GM12878 (cell line): ENCODE measurements around the gene NLRC5.

Experiments
- ATF2 ChIP-seq: IDR thresholded peaks from 2 replicates; pipeline ENCODE4 v1.6.1; 2012; ENCODE audit warnings: low read length, inconsistent platforms
- CHD2 ChIP-seq: IDR thresholded peaks from 2 replicates; pipeline ENCODE4 v1.6.1; 2011; ENCODE audit warnings: low read depth, low read length, improper control_type of control experiment, borderline replicate concordance
- CREB1 ChIP-seq: IDR thresholded peaks from 2 replicates; pipeline ENCODE4 v1.6.1; 2012; ENCODE audit warnings: low read depth, mild to moderate bottlenecking, inconsistent platforms
- GATAD2B ChIP-seq: fragments of 450-650 bp; conservative IDR thresholded peaks from 2 replicates; pipeline ENCODE4 v1.6.1; 2017; ENCODE audit warnings: low read depth, mild to moderate bottlenecking, moderate library complexity
- KDM1A ChIP-seq: fragments of 200-600 bp; sonication (generic); IDR thresholded peaks from 2 replicates; pipeline ENCODE4 v1.6.1; 2016; ENCODE audit warnings: borderline replicate concordance
- LARP7 ChIP-seq: fragments of 450-650 bp; IDR thresholded peaks from 2 replicates; pipeline ENCODE4 v1.6.1; 2017; ENCODE audit warnings: mild to moderate bottlenecking
- POLR2AphosphoS5 ChIP-seq: IDR thresholded peaks from 2 replicates; pipeline ENCODE4 v1.6.1; 2011; ENCODE audit warnings: mild to moderate bottlenecking, low read length, inconsistent platforms
- PRDM15 ChIP-seq: fragments of 450-650 bp; formaldehyde crosslinking; IDR thresholded peaks from 2 replicates; pipeline ENCODE4 v1.4.0; 2020; ENCODE audit warnings: mild to moderate bottlenecking, moderate library complexity
- RAD21 ChIP-seq: IDR thresholded peaks from 2 replicates; pipeline ENCODE4 v1.6.1; 2011; ENCODE audit warnings: mild to moderate bottlenecking, low read depth, low read length, moderate library complexity; ENCODE audit not compliant: insufficient read depth
- SMARCA5 ChIP-seq: fragments of 450-650 bp; IDR thresholded peaks from 2 replicates; pipeline ENCODE4 v1.6.1; 2017; ENCODE audit warnings: mild to moderate bottlenecking
- TCF12 ChIP-seq: IDR thresholded peaks from 2 replicates; pipeline ENCODE4 v1.6.1; 2011; ENCODE audit warnings: low read depth, mild to moderate bottlenecking, low read length
- ZNF274 ChIP-seq: IDR thresholded peaks from one replicate; pipeline ENCODE4 v1.8.0; 2011; ENCODE audit not compliant: insufficient read length, insufficient read depth
- ZSCAN29 ChIP-seq: fragments of 450-650 bp; IDR thresholded peaks from 2 replicates; pipeline ENCODE4 v1.6.1; 2017; ENCODE audit warnings: mild to moderate bottlenecking, moderate library complexity

- no peak for TF ChIP-seq CREB1
- TF ChIP-seq GATAD2B: no peak
- no peak for TF ChIP-seq POLR2AphosphoS5
- no peak for TF ChIP-seq PRDM15 (CRISPR knock-in tag)
- no peak for TF ChIP-seq RAD21
- TF ChIP-seq LARP7: no peak
- TF ChIP-seq ZSCAN29: no peak
- TF ChIP-seq ATF2: no peak
- no peak for TF ChIP-seq CHD2
- TF ChIP-seq KDM1A: no peak
- no peak for TF ChIP-seq SMARCA5
- TF ChIP-seq ZNF274: no peak
- no peak for TF ChIP-seq TCF12
Observed at GRCh38 chr16:57113664-57114063, 124.3 kb downstream of the NLRC5 start.
